T-helper 1 cell treated with Interleukin-12 subunit alpha and Interleukin-12 subunit beta and Interleukin-4 antibody, amounts not matched to agents 30 μg/mL and 1 μg/mL, for 36 hours (primary cell): ENCODE measurements around the gene FOXP2.

Experiments used
- H3K27ac Mint-ChIP-seq: one replicate; pipeline ENCODE4 v1.8.0; 2021; ENCODE audit warnings: mild to moderate bottlenecking, mixed read lengths
- H3K27me3 Mint-ChIP-seq: one replicate; pipeline ENCODE4 v1.8.0; 2021; ENCODE audit warnings: low read depth, mixed read lengths
- H3K36me3 Mint-ChIP-seq: one replicate; pipeline ENCODE4 v1.8.0; 2021; ENCODE audit warnings: low read depth, mixed read lengths
- H3K4me1 Mint-ChIP-seq: one replicate; pipeline ENCODE4 v1.8.0; 2021; ENCODE audit warnings: low read depth, mixed read lengths
- H3K4me3 Mint-ChIP-seq: one replicate; pipeline ENCODE4 v1.8.0; 2021; ENCODE audit warnings: mild to moderate bottlenecking, moderate library complexity, mixed read lengths
- H3K9me3 Mint-ChIP-seq: one replicate; pipeline ENCODE4 v1.8.0; 2021; ENCODE audit warnings: mixed read lengths

The FOXP2 gene

GRCh38 chr7:114628362-114628761 is 213.7 kb downstream of the FOXP2 start:
- Mint-ChIP-seq H3K4me3 (no peak overlapping the region), H3K27ac (no peak overlapping the region), H3K27me3 (no peaks in the 10 kb centered on the region), H3K9me3 (no peaks in the 10 kb centered on the region), H3K4me1 (no peaks in the 10 kb centered on the region), H3K36me3 (no peaks in the 10 kb centered on the region)

GRCh38 chr7:114629762-114630161 is 215.1 kb downstream of the FOXP2 start:
- Mint-ChIP-seq H3K36me3 (no peaks in the 10 kb centered on the region), H3K4me1 (no peaks in the 10 kb centered on the region)

GRCh38 chr7:114630201-114630990 is 215.8 kb downstream of the FOXP2 start:
- Mint-ChIP-seq H3K36me3 (no peaks in the 10 kb centered on the region), H3K4me3 (no peak overlapping the region), H3K4me1 (no peaks in the 10 kb centered on the region), H3K27me3 (no peaks in the 10 kb centered on the region), H3K27ac (no peak overlapping the region), H3K9me3 (no peaks in the 10 kb centered on the region)

More at GRCh38 chr7:114629762-114630161, 215.1 kb downstream of the FOXP2 start:
- no peak overlapping the region for H3K4me3 Mint-ChIP-seq
- no peaks in the 10 kb centered on the region for H3K27me3 Mint-ChIP-seq
- H3K27ac Mint-ChIP-seq = no peak overlapping the region
- no peaks in the 10 kb centered on the region for H3K9me3 Mint-ChIP-seq

GRCh38 chr7:114631249-114631822 is 216.7 kb downstream of the FOXP2 start:
- no peaks in the 10 kb centered on the region for H3K27me3 Mint-ChIP-seq
- no peaks in the 10 kb centered on the region for H3K9me3 Mint-ChIP-seq
- no peaks in the 10 kb centered on the region for H3K4me1 Mint-ChIP-seq
- H3K36me3 Mint-ChIP-seq = no peaks in the 10 kb centered on the region
- no peak overlapping the region for H3K4me3 Mint-ChIP-seq
- no peak overlapping the region for H3K27ac Mint-ChIP-seq

GRCh38 chr7:114639451-114639850 is 224.8 kb downstream of the FOXP2 start:
- Mint-ChIP-seq H3K4me1 (no peaks in the 10 kb centered on the region), H3K36me3 (no peaks in the 10 kb centered on the region), H3K27me3 (no peaks in the 10 kb centered on the region), H3K4me3 (no peak overlapping the region), H3K27ac (no peak overlapping the region), H3K9me3 (no peaks in the 10 kb centered on the region)

- no peaks in the 10 kb centered on the region for H3K27me3 Mint-ChIP-seq
- no peaks in the 10 kb centered on the region for H3K36me3 Mint-ChIP-seq
- no peak overlapping the region for H3K27ac Mint-ChIP-seq
- no peak overlapping the region for H3K4me3 Mint-ChIP-seq
- no peaks in the 10 kb centered on the region for H3K9me3 Mint-ChIP-seq
- no peaks in the 10 kb centered on the region for H3K4me1 Mint-ChIP-seq
These were observed 229.8 kb downstream of the FOXP2 start for GRCh38 chr7:114644455-114644854.

GRCh38 chr7:114645451-114645850 is 230.8 kb downstream of the FOXP2 start:
- Mint-ChIP-seq H3K4me1 (no peaks in the 10 kb centered on the region), H3K4me3 (no peak overlapping the region), H3K9me3 (no peaks in the 10 kb centered on the region), H3K27ac (no peak overlapping the region), H3K27me3 (no peaks in the 10 kb centered on the region), H3K36me3 (no peaks in the 10 kb centered on the region)

- H3K4me1 Mint-ChIP-seq = no peaks in the 10 kb centered on the region
- H3K36me3 Mint-ChIP-seq = no peaks in the 10 kb centered on the region
- no peaks in the 10 kb centered on the region for H3K27me3 Mint-ChIP-seq
- H3K9me3 Mint-ChIP-seq = no peaks in the 10 kb centered on the region
- H3K4me3 Mint-ChIP-seq = no peak overlapping the region
- no peak overlapping the region for H3K27ac Mint-ChIP-seq
These were observed 232.9 kb downstream of the FOXP2 start for GRCh38 chr7:114647518-114647917.

- Mint-ChIP-seq H3K27me3 (no peaks in the 10 kb centered on the region), H3K4me3 (no peak overlapping the region), H3K27ac (no peak overlapping the region), H3K4me1 (no peaks in the 10 kb centered on the region), H3K36me3 (no peaks in the 10 kb centered on the region), H3K9me3 (no peaks in the 10 kb centered on the region)
These were observed 233.5 kb downstream of the FOXP2 start for GRCh38 chr7:114648117-114648516.

- H3K36me3 Mint-ChIP-seq = no peaks in the 10 kb centered on the region
- H3K4me3 Mint-ChIP-seq = no peak overlapping the region
- H3K4me1 Mint-ChIP-seq = no peaks in the 10 kb centered on the region
- no peak overlapping the region for H3K27ac Mint-ChIP-seq
- no peaks in the 10 kb centered on the region for H3K9me3 Mint-ChIP-seq
- no peaks in the 10 kb centered on the region for H3K27me3 Mint-ChIP-seq
These were observed 234.1 kb downstream of the FOXP2 start for GRCh38 chr7:114648680-114649079.

GRCh38 chr7:114649689-114650088 is 235.1 kb downstream of the FOXP2 start:
- H3K36me3 Mint-ChIP-seq = no peaks in the 10 kb centered on the region
- H3K9me3 Mint-ChIP-seq = no peaks in the 10 kb centered on the region
- H3K27ac Mint-ChIP-seq = no peak overlapping the region
- no peaks in the 10 kb centered on the region for H3K27me3 Mint-ChIP-seq
- H3K4me1 Mint-ChIP-seq = no peaks in the 10 kb centered on the region
- no peak overlapping the region for H3K4me3 Mint-ChIP-seq

GRCh38 chr7:114650491-114650890 is 235.9 kb downstream of the FOXP2 start:
- Mint-ChIP-seq H3K9me3 (no peaks in the 10 kb centered on the region), H3K27ac (no peak overlapping the region)

GRCh38 chr7:114652041-114652440 is 237.4 kb downstream of the FOXP2 start:
- H3K27ac Mint-ChIP-seq = no peak overlapping the region
- H3K27me3 Mint-ChIP-seq = no peaks in the 10 kb centered on the region
- H3K4me3 Mint-ChIP-seq = no peak overlapping the region
- no peaks in the 10 kb centered on the region for H3K4me1 Mint-ChIP-seq
- H3K36me3 Mint-ChIP-seq = no peaks in the 10 kb centered on the region
- H3K9me3 Mint-ChIP-seq = no peaks in the 10 kb centered on the region

More at GRCh38 chr7:114650491-114650890, 235.9 kb downstream of the FOXP2 start:
- H3K27me3 Mint-ChIP-seq = no peaks in the 10 kb centered on the region
- H3K4me3 Mint-ChIP-seq = no peak overlapping the region
- H3K36me3 Mint-ChIP-seq = no peaks in the 10 kb centered on the region
- no peaks in the 10 kb centered on the region for H3K4me1 Mint-ChIP-seq

- Mint-ChIP-seq H3K4me1 (no peaks in the 10 kb centered on the region), H3K4me3 (no peak overlapping the region), H3K36me3 (no peaks in the 10 kb centered on the region), H3K27me3 (no peaks in the 10 kb centered on the region), H3K9me3 (no peaks in the 10 kb centered on the region), H3K27ac (no peak overlapping the region)
These were observed 238.9 kb downstream of the FOXP2 start for GRCh38 chr7:114653364-114654088.

- no peaks in the 10 kb centered on the region for H3K9me3 Mint-ChIP-seq
- no peak overlapping the region for H3K27ac Mint-ChIP-seq
- H3K27me3 Mint-ChIP-seq = no peaks in the 10 kb centered on the region
- H3K36me3 Mint-ChIP-seq = no peaks in the 10 kb centered on the region
- H3K4me1 Mint-ChIP-seq = no peaks in the 10 kb centered on the region
- no peak overlapping the region for H3K4me3 Mint-ChIP-seq
These were observed 241.9 kb downstream of the FOXP2 start for GRCh38 chr7:114656466-114656865.
